VCaP (cell line): ENCODE data around the gene MYB.
"Not testable (repeated sequence)": the region's sequence is repeated elsewhere in the genome, so short reads cannot be mapped to it uniquely, and the experiment has no call there.

ENCODE experiments used
- H3K27ac ChIP-seq: fragments of 450-650 bp; 2 replicates; pipeline ENCODE4 v1.5.1; 2017
- CTCF ChIP-seq: fragments of 450-650 bp; conservative IDR thresholded peaks from 2 replicates; pipeline ENCODE4 v1.5.1; 2017; ENCODE audit warnings: mild to moderate bottlenecking, moderate library complexity

The MYB gene

GRCh38 chr6:135180542-135181332 lies at the start of gene MYB:
Gene MYB, plus strand, starts transcription at chr6:135181308. Its CDS starts 206 bp downstream, at chr6:135181514.
- H3K27ac ChIP-seq = peak within 1 kb of the TSS; percentile 59
- TF ChIP-seq CTCF = no peak

DNA sequence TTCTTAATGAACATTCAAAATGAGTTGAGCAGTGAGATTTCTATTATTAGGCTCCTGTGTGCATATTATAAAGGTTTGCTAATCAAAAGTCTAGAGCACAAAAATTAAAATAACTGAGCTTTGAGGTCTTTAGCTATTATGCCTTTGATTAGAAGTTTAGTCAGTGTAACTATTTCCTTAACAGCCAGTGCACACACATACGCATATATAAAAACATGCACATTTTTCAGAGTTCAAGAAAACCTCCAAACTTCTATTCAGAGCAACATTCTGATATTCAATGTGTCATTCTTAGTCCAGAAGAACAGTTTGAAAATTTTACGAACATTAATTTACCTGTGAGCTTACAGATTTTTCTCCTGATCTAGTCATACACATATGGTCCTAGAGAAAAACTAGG lies 48.3 kb upstream of the MYB start:
- TF ChIP-seq CTCF = no peak
- no peak overlapping the region for H3K27ac ChIP-seq

- TF ChIP-seq CTCF = no peak
- H3K27ac ChIP-seq = no peak overlapping the region
Measured at GRCh38 chr6:135135835-135136234, 45.3 kb upstream of the MYB start.

- TF ChIP-seq CTCF = no peak
- H3K27ac ChIP-seq = no peak overlapping the region
Measured at GRCh38 chr6:135137826-135138225, 43.3 kb upstream of the MYB start.

DNA sequence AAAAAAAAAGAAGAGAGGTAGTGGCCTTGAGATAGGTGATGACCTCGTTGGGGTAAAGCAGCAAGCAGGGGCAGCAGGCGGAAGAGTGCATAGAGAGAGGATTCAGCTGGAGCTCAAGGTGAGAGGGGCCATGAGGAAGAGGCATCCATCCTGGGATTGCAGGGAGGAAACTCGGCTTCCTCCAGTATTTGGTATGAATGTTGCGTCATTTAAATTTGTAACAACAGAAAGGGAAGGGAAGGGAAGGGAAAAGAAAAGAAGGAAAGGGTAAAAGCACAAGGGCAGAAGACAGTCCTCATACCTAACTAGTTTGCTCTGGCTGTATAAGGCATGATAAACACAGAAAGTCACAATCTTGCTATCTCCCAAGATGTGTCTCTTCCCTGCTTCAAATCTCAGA lies 39.9 kb upstream of the MYB start:
- H3K27ac ChIP-seq = no peak overlapping the region
- no peak for TF ChIP-seq CTCF

GRCh38 chr6:135141728-135142127 lies 39.4 kb upstream of the MYB start:
- H3K27ac ChIP-seq = no peak overlapping the region
- TF ChIP-seq CTCF = no peak

GRCh38 chr6:135142232-135142631 lies 38.9 kb upstream of the MYB start:
- not testable (repeated sequence) for H3K27ac ChIP-seq

GRCh38 chr6:135144673-135145062 lies 36.4 kb upstream of the MYB start:
- no peak for TF ChIP-seq CTCF
- no peak overlapping the region for H3K27ac ChIP-seq
